IPS-18c (cell line): ENCODE measurements around the gene CA4.
"Not testable (repeated sequence)": the region's sequence is repeated elsewhere in the genome, so short reads cannot be mapped to it uniquely, and the experiment has no call there.

Source experiments
- H3K4me3 ChIP-seq: 2 replicates; pipeline ENCODE4 v1.7.0; 2013; ENCODE audit warnings: low read depth, mild to moderate bottlenecking, low read length, moderate library complexity; ENCODE audit not compliant: insufficient read depth
- H3K9me3 ChIP-seq: one replicate; pipeline ENCODE4 v1.6.1; 2013; ENCODE audit warnings: mild to moderate bottlenecking, low read length, moderate library complexity; ENCODE audit not compliant: control insufficient read depth, insufficient read depth

The CA4 gene

DNA sequence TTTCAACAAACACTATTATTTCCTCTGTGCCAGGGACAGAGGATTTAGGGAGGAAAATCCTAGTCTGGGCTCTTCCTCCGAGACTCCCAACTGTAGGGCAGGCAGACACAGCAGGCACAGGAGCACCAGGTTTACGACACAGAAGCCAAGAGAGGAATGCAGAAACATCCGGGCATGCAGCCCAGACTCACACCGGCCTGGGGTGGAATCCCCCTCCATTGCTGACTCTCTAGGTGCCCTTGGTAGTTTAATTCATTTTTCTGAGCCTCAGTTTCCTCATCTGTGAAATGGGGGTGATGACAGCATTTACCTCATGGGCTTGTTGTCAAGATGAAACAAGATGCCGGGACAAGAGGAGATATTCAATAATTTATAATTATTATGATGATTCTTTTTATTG lies 14.9 kb downstream of the CA4 start:
- H3K9me3 ChIP-seq = no peaks in the 10 kb centered on the region
- no peak overlapping the region for H3K4me3 ChIP-seq

DNA sequence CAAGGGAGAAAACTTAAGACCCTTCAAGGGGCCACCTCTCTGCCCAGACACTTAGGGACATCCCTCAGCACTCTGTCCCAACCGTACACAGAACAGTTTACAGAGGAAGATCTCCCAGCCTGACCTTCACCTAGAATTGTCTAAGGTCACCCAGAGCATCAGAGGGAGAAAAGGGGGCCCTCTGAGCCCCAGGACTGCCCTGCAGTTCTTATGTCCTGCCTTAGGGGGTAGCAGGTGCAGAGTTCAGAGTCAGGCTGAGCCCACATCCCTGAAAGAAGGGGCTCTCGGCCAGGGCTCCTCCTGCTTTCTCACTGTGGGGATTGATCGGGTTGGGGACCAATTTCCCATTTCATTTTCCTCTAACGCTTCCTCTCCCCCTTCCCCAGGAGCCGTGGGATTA lies 15.4 kb downstream of the CA4 start:
- peaks cover 2% of the 10 kb centered on the region for H3K9me3 ChIP-seq
- H3K4me3 ChIP-seq = no peak overlapping the region

- no peak overlapping the region for H3K4me3 ChIP-seq
- H3K9me3 ChIP-seq = peaks cover 2% of the 10 kb centered on the region
Observed at GRCh38 chr17:60165971-60166370, 16.2 kb downstream of the CA4 start.

DNA sequence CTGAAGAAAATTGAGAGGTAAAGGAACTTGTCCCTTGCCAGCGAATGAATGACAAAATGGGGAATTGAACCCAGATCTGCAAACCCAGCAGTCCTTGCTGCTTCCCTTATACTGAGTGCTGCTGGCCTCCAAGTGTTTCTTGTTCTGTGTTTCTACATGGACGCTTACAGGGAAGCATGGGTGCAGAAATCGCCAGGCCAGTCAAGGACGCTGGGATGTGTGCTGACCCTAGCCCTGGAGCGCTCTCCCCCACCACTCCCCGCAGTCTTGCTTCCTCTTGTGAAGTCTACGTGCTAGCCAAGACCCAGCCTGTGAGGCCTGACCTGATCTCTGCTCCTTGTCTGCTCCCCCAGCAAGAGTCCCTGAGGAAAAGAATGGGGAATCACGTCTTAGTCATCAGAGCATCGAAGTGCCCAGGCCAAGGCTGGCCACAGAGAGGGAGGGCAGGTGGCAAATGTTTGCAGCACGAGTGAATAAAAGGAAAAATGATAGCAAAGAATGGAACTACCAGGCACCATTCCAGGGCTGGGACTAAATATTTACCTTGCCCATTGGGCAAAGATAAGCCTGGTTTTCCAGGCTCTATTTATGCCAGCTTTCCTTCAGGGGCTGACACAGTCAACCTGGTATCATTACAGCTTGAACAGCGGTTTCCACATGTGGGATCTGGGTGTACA lies 17.4 kb downstream of the CA4 start:
- no peak overlapping the region for H3K4me3 ChIP-seq
- peaks cover 2% of the 10 kb centered on the region for H3K9me3 ChIP-seq

DNA sequence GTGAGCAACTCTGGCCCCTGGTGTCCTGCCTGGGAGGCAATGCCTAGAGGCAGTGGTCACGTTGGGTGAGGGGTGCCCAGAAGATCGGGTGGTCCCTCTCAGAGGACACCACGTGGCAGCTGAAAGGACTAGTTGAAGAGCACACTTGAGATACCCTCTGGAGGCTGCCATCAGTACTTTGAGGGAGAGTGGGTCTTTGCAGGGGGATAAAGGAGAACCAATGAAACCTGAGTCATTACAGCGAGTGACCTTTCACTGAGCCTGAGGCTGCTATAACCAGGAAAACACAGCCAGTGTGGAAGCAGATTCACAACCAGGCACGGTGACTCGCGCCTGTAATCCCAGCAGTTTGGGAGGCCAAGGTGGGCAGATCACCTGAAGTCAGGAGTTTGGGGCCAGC lies 18.9 kb downstream of the CA4 start:
- Histone ChIP-seq H3K4me3 (no peak overlapping the region; the same call in 1 of the 2 replicates), H3K9me3 (peaks cover 2% of the 10 kb centered on the region)

GRCh38 chr17:60169921-60170817 lies 20.4 kb downstream of the CA4 start:
- Histone ChIP-seq H3K4me3 (no peak overlapping the region), H3K9me3 (peaks cover 2% of the 10 kb centered on the region)

DNA sequence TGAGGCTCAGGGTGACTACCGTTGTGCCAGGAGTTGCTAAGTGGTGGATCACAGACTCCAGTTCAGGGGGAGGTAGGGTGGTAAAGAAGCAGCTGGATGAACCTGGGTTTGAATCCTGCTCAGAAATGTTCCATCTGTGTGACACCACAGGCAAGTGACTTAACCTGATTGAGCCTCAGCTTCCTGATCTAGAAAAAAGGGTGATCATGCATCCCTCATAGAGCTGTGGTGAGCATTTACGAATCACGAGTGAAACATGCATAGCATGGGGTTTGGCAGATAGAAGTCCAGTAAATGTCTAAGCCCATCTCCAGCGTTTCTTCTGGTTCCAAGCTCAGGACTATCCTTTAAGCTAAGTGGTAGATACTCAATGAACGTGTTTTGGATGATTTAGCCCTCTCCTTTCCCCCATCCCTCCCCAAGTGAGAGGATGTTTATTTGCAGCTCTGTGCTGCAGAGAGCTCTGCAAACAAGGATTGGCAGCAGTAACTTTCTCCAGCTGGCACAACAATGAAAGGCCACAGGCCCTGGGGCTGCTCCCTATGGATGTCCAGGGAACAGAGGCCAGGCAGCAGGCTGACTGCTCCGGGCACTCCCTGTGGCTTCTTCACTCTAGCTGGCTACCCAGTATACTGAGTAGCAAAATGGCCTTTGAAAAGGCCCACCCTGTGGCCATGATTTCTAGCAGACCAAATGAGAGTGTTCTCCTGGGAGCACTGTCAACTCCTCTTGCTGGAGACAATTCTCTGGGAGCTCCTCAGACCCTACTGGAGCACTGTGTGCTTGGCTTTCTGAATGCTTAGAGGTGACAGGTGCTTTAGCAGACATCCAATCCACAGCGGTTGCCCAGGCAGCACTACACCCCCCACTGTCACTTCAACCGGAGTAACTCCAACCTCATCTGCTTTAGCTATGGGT lies 21.3 kb downstream of the CA4 start:
- Histone ChIP-seq H3K9me3 (peaks cover 2% of the 10 kb centered on the region), H3K4me3 (no peak overlapping the region)

DNA sequence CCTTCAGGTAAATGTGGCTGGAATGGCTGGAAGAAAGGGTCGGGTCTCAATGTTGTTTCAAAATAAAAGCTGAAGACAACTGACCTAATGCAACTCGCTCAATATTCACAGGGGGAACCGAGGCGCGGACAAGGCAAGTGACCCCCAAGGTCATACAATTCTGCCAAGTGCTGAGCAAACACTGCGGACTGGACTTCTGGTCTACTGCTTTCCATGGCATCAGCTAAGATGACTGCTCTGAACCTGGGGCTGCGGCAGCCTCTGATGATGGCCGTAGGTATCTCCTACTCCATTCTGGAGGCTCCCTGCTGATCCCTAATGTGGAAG lies 21.9 kb downstream of the CA4 start:
- peaks cover 2% of the 10 kb centered on the region for H3K9me3 ChIP-seq
- no peak overlapping the region for H3K4me3 ChIP-seq

- peaks cover 2% of the 10 kb centered on the region for H3K9me3 ChIP-seq
- H3K4me3 ChIP-seq = no peak overlapping the region
Observed at GRCh38 chr17:60173304-60173819, 23.6 kb downstream of the CA4 start.

DNA sequence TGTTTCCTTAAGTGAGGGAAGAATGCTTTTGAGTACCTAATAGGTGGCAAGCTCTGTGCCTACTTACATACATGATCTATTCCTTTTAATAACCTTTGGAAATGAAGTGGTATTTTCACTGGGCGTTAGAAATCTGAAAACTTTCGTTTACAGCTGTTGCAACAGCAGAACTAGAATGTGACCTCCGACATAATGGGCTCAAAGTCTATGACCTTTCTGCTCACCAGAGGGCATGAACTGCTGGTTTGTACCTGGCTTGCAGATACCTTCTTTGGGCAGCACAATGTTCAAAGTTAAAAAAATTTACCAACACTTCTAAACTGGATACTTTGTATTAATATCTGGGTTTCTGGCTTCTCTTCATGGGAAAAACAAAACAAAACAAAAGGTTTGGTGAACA lies 24.3 kb downstream of the CA4 start:
- Histone ChIP-seq H3K4me3 (no peak overlapping the region), H3K9me3 (peaks cover 2% of the 10 kb centered on the region)

GRCh38 chr17:60174767-60175166 lies 25.0 kb downstream of the CA4 start:
- not testable (repeated sequence) for H3K9me3 ChIP-seq

GRCh38 chr17:60176763-60177162 lies 27.0 kb downstream of the CA4 start:
- not testable (repeated sequence) for H3K4me3 ChIP-seq, H3K9me3 ChIP-seq

More at GRCh38 chr17:60174767-60175166, 25.0 kb downstream of the CA4 start:
- H3K4me3 ChIP-seq = not testable (repeated sequence)

DNA sequence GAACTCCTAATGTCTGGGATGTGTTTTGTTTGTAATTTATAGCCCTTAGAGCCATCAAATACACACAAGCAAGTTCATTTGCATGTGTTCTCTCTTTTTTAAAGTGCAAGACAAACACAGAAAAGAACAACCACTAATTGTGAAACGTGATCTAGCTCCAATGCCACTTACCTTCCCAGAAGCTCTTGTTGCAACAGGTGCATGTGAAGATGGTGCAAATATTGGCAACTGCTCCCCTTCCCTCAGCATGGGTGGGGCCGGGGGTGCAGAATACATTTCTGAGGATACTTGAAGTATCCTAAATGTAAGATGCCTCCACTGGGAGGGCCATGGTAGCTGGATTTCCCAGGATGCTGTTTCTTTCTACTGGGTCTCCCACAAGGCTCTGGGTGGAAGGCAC lies 28.4 kb downstream of the CA4 start:
- not testable (repeated sequence) for H3K9me3 ChIP-seq

GRCh38 chr17:60180380-60180779 lies 30.6 kb downstream of the CA4 start:
- H3K4me3 ChIP-seq, H3K9me3 ChIP-seq: not testable (repeated sequence)

More for the DNA sequence above, 28.4 kb downstream of the CA4 start:
- not testable (repeated sequence) for H3K4me3 ChIP-seq

DNA sequence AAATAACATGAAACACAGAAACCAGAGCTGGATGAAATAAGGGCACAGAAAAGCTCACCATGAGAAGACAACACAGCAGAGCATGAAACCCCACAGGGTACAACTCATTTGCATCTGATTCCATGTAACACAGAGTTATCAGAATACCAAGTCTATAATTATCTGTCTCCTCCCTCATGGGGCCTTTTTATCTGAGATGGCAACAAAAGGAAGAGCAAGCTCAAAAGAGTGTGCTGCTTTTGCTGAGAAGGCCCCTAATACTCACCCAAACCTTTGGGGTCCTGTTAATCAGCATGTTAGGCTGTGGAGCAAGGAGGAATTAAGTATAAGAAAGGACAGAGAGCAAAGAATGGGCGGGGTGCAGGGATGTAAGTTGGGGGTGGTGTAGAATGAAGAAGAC lies 36.6 kb downstream of the CA4 start:
- not testable (repeated sequence) for H3K4me3 ChIP-seq, H3K9me3 ChIP-seq

- H3K9me3 ChIP-seq, H3K4me3 ChIP-seq: not testable (repeated sequence)
Observed at GRCh38 chr17:60186846-60187745, 37.3 kb downstream of the CA4 start.
